Activated CD8-positive, alpha-beta memory T cell treated with anti-CD3 and anti-CD28 coated beads, Interleukin-2, amount 50 U/mL, for 1 hour (primary cell): ENCODE data around the gene SENP3.

Experiments
- DNase-seq: peaks from one replicate; pipeline ENCODE4 v3.0.0-alpha.2; 2020; ENCODE audit errors: extremely low read depth

The SENP3 gene

DNA sequence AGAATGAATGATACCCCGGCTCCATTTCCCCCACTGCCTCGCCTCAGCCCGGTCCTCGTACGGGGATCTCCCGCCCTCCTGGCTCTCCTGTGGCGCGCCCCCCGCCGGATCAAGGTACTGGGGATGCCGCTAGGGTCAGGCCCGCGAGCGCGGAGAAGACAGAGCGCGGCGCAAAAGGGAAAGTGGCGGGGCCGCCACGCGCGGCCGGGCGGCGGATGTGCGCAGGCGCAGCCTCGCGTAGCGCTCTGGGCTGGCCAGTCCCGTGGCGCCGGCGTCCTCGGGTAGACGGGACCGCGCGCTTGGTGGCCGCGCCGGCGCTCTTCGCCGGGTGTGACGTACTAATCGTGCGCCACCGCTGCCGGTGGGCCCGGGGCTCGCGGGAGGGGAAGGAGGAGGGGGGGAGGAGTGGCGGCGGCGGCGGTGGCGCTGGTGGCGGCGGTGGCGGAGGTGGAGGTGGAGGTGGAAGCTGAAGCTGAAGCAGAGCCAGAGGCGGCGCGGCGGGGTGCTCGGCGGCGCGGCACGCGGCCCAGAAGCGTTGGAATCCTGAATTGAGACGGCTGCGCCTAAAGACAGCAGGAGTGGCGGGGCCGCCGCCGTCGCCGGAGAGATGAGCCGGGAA lies at the start of gene SENP3:
TSS of gene SENP3 (plus strand) at position 331 of the 619 bp plus-strand sequence. CDS start 1,158 bp downstream, outside the sequence.
- peak; percentile 58 for DNase-seq

DNA sequence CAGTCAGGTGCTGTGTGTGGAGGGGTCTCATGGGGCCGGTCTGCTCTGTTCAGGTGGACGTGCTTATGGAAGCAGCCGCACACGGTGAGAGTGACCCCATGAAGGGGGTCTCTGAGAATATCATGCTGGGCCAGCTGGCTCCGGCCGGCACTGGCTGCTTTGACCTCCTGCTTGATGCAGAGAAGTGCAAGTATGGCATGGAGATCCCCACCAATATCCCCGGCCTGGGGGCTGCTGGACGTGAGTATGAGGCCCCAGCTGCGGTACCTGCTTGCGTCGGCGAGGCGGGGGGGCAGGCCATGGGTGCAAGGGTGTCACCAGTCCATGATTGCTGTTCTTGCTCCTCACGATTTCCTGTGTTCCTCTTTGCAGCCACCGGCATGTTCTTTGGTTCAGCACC lies 49.6 kb upstream of the SENP3 start:
- no peak for DNase-seq

DNA sequence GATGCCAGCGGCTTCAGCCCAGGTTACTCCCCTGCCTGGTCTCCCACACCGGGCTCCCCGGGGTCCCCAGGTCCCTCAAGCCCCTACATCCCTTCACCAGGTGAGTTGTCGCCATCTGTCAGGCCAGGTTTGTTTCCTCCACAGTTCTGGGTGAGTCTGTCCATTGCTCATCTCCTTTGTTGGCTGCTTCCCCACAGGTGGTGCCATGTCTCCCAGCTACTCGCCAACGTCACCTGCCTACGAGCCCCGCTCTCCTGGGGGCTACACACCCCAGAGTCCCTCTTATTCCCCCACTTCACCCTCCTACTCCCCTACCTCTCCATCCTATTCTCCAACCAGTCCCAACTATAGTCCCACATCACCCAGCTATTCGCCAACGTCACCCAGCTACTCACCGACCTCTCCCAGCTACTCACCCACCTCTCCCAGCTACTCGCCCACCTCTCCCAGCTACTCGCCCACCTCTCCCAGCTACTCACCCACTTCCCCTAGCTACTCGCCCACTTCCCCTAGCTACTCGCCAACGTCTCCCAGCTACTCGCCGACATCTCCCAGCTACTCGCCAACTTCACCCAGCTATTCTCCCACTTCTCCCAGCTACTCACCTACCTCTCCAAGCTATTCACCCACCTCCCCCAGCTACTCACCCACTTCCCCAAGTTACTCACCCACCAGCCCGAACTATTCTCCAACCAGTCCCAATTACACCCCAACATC lies 48.7 kb upstream of the SENP3 start:
- no peak for DNase-seq

DNA sequence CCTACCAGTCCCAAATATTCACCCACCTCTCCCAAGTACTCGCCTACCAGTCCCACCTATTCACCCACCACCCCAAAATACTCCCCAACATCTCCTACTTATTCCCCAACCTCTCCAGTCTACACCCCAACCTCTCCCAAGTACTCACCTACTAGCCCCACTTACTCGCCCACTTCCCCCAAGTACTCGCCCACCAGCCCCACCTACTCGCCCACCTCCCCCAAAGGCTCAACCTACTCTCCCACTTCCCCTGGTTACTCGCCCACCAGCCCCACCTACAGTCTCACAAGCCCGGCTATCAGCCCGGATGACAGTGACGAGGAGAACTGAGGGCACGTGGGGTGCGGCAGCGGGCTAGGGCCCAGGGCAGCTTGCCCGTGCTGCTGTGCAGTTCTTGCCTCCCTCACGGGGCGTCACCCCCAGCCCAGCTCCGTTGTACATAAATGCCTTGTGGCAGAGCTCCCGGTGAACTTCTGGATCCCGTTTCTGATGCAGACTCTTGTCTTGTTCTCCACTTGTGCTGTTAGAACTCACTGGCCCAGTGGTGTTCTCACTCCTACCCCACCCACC lies 47.8 kb upstream of the SENP3 start:
- DNase-seq = no peak

DNA sequence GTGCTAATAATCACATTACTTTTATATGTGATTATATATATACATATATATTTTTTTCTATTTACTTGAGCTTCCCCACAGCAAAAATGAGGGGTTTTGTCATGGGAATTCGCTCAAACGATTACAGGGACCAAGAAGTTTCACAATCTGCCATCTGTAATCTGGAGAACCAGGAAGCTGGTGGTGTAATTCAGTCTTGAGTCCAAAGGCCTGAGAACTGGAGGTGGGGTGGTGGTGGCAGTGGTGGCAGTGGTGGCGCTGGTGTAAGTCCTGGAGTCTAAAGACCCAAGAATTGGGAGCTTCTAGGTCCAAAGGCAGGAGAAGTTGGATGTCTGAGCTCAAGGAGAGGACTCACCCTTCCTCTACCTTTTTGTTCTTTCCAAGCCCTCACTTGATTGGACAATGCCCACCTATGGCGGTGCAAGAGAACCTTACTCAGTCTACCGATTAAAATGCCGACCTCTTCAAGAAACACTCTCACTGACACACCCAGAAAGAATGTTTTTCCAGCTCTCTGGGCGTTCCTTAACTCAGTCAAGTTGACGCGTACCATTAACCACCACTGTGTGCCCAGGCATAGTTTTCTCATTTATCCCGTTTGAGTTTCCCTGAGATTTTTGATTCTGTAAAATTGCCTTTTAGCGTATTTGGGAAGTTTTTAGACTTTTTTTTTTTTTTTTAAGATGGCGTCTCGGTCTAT lies 45.7 kb upstream of the SENP3 start:
- no peak for DNase-seq

DNA sequence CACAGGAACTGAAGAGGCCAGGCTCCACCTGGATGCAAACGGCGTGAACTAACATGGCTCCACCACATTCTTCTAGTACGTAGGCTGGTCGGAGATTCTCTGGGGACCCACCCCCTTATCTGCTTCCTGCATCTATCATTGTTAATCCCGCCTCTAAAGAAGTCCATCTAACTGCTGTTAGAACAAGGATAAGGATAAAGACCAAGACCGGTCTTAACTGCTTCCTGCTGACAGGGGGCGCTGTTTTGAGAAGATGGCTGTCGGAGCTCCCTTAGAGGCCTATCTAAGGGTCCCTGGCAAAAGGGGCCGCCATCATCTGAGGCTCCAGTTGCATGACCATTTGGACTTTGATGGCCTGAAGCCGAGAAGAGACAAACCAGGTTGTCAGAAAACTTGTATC lies 38.7 kb upstream of the SENP3 start:
- DNase-seq = no peak

DNA sequence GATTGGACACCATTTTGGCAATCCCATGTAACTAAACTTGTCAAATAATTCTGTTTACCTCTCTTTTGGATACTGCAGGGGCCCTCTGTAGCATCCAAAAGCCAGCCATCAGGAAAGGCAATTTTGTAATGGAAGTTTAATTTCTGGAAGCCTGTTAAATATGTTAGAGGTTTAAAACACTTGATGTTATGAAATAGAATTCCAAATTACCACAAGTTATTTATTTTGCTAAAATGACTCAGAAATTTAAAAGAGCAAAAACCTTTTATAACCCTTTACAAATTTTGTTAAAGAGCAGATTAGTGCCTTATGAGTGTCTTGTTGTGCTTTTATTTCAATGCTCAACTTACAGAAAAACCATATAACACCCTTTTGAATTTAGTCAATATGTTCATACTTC lies 32.9 kb upstream of the SENP3 start:
- no peak for DNase-seq

DNA sequence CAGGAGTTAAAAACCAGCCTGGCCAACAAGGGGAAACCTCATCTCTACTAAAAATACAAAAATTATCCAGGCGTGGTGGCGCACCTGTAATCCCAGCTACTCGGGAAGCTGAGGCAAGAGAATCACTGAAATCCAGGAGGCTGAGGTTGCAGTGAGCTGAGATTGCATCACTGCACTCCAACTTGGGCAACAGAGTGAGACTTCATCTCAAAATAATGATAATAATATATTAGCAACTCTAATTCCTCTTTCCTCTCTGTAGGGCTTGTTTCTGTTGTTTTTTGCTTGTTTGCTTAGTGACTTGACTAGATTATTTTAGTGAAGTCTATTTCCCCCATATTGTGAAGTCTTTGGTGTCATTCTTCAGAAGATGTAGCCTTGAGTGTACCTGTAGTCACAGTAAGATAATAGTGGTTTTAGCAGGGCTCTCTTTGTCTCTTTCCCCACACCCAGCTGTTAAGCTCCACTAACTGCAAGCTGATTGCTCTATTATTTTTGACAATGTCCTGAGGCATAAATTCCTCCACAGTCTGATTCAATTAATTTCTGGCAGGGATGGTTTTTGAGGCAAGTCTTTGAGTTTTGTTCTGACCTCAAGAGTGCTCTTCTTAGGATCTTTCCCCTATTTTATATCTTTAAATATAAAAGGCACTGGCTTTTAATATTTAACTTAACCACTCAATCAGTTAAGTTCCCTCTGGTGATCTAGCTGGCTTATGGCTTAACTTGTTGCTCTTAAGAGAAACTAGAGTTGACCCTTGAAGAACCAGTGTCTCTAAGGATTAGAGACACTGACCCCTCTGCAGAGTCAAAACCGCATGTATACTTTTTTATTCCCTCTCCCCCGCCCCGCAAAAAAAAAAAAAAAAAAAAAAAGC lies 31.5 kb upstream of the SENP3 start:
- DNase-seq = no peak

DNA sequence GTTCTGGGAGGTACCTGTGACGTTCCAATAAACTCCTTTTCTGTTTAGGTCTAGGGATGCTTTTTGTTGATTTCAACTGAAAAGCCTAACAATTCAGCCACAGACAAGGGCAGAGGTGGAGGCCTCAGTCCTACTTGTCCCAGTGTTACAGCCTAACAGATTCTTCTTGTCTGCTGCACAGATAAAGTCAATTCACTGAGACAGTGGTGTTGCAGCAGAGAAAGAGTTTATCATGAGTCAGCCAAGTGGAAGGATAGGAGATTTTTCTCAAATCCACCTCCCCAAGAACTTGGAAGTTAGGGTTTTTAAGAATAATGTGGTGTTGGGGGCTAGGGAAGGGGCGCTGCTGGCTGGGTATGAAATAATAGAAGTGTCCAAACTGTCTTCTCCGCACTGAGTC lies 23.7 kb upstream of the SENP3 start:
- DNase-seq = no peak

DNA sequence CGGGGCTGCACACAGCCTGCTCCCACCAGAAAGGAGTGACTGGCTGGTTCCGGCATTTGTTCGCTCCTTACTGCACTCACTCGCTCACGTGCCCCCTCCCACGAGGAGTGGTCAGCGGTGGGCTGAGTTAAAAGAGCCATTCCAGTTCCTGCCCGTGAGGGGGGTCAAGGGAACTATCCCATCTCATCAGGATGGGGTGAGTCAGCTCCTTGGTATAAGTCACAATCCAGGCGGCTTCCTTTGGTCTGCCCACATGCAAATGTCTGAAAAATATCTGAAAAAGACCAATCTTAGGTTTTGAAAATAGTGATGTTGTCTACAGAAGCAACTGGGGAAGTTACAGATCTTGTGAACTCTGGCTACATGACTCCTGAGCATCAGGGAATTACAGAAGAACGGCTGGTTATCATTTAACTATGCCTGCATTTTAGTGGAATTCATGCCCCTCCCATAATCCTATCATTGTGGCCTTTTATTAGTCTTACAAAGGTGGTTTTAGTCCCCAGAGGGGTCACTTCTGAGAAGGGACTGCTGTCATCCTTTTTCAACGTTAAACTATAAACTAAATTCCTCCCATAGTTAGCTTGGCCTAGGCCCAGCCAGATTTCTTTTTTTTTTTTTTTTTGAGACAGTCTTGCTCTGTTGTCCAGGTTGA lies 22.7 kb upstream of the SENP3 start:
- DNase-seq = no peak

DNA sequence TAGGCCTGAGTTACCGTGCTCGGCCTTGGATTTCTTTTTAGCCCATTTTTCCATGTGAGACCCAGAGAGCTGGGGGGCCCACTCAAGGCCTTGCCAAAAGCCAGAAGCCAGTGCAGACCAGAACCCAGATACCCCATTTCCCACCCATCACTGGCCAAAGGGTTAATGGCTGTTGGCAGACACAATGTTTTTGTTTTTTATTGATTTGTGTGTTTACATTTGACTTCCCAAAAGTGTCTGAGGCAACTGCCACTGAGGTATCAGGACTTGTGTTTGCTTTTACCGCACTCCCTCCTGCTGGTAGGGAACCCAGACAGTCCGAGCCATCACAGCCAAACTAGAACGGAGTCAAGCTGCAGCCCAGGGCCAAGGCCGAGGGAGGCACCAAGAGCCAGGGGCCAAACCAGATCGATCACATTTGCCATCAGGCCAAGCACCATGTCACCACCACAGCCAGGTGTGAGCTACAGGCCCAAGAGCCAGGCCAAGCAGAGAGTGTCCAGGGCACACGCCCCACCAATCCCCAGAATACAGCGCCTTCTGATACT lies 20.6 kb upstream of the SENP3 start:
- no peak for DNase-seq

DNA sequence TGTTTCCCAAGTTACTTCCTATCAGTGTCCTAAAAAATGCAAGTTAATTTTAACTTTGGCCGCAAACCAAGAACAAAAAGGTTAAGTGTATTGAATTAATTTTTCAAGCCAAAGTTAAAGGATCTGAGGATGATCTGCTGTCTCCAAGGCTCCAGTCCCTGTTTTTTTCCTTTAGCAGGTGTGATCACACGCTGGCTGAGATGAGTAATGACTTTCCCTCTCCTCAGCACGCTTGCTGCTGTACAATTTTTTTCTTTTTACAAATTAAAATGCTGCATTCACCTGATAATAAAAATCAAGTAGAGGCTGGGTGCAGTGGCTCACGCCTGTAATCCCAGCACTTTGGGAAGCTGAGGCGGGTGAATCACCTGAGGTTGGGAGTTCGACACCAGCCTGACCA lies 16.8 kb upstream of the SENP3 start:
- no peak for DNase-seq

DNA sequence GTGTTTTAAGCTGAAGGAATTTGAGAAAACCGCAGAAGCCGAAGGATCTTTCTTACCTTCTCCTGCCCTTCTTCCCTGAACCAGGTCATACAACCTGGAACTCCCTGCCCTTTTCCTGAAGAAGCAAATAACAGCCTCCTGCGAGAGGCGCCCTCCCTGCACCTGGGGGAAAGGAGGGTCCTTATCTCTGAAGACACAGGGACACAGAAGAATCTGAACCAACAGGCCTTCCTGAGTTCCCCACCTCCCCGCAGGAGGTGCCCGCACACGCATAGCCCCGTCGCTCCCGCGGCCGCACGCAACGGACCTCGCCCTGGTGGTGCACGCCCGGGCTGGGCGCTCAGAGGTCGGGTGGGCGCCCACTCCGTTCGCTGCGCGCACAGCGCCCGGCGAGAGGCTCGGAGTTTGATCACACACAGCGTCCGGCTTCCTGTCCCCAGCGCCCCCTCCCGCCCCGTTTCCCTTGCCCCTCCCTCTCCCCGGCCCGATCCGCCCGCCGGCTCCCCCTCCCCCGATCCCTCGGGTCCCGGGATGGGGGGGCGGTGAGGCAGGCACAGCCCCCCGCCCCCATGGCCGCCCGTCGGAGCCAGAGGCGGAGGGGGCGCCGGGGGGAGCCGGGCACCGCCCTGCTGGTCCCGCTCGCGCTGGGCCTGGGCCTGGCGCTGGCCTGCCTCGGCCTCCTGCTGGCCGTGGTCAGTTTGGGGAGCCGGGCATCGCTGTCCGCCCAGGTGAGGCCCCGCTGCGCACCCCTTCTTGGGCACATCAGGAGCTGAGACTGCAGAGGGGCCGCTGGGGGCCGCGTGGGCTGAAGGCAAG lies 12.9 kb upstream of the SENP3 start, which contains the start of gene TNFSF12:
TSS of gene TNFSF12 (plus strand) at position 474 of the 816 bp plus-strand sequence. CDS start at position 570, 96 bp downstream.
- no peak for DNase-seq

DNA sequence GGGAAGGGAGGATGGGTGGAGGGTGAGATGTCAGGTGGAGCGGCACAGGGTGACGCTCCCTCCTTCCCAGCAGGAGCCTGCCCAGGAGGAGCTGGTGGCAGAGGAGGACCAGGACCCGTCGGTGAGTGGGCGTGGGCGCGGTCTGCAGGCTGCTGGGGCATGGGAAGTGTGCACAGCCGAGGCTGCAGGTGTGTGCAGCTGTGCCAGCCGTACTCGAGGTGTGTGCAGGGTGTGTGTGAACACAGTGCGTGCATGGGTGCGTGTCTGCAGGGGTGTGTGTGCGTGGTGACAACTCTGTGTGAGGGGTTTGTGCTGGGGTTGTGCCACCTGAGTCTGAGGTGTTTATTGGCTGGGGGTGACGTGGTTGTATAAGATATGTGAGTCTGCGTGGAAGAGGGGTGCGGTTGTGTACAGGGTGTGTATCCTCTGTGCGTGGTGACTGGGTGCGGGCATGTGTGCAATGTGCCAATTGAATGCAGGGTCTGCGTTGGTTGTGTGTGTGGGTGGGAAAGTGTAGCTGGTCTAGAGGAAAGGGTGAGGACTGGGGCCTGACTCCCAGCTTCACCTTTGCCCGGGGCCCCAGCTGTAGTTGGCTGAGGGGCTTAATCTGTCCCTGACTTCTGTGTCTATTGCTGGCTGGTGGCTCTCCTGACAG lies 12.2 kb upstream of the SENP3 start:
- DNase-seq = no peak

DNA sequence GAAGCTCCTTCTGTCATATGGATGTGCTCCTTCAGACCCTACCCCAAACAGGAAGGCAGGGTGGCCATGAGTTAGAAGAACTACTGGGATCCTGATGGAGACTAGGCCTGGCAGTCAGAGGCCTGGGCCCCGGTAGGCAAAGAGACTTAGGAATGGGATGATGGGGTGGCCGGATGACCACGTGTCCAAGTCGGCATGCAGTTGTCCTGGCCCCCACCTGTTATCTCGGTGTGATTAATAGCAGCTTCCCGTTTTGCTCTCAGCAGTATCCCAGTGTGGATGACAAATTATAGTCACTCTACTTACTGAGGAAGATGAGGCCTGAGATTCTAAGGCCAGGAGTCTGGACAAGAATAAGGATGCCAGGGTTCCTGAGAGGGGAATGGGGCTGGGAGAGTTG lies 11.4 kb upstream of the SENP3 start:
- no peak for DNase-seq

DNA sequence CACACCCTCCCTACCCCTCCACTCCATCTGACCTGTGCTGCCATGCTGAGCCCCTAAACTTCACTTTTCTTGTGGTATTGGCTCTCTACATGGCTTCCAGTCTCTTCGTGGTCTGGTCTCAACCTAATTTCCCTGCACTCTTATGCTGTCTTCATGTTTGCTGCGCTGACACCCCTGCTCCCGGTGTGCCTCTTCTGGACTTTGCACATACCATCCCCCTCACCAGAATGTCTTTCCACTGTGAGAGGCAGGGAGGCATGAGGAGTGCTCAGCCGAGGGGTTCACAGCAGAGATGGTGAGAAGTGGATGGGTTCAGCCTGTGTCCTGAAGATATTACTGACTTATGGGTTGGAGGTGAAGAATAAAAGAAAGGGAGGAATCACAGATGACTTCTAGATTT lies 10.3 kb upstream of the SENP3 start:
- no peak for DNase-seq

DNA sequence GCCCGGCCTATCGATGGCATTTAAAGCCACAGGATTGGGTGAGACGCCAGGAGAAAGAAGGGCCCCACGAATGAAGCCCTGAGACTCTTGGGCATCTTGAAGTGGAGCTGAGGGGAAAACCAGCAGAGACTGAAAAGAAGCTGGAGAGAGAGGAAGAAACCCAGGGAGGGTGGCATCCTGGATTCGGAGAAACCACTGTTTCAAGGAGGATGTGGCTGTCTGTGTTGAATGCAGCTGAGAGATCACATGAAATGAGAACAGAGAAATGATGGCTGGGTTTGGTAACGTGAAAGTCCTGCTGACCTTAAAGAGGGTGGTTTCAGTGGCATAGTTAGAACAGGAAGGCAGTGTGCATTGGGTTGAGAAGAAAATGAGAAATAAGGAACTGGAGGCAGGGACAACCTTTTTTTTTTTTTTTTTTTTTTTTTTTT lies 9.1 kb upstream of the SENP3 start:
- no peak for DNase-seq

DNA sequence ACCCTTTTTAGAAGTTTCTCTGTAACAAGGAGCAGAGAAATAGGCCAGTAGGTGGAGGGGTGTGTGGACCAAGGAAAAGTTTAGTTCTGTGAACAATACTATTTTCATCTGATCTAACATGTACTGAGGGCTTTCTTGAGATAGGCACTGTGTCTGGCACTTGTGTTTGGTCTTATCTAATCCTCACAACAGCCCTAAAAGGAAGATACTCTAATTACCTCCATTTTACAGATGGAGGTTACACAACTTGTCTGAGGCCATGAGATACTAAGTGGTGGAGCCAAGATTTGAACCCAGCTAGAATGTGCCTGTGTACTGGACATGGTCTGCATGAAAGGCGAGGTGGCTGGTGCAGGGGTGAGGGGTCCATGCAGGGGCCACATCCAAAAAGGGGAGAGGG lies 8.4 kb upstream of the SENP3 start:
- no peak for DNase-seq

DNA sequence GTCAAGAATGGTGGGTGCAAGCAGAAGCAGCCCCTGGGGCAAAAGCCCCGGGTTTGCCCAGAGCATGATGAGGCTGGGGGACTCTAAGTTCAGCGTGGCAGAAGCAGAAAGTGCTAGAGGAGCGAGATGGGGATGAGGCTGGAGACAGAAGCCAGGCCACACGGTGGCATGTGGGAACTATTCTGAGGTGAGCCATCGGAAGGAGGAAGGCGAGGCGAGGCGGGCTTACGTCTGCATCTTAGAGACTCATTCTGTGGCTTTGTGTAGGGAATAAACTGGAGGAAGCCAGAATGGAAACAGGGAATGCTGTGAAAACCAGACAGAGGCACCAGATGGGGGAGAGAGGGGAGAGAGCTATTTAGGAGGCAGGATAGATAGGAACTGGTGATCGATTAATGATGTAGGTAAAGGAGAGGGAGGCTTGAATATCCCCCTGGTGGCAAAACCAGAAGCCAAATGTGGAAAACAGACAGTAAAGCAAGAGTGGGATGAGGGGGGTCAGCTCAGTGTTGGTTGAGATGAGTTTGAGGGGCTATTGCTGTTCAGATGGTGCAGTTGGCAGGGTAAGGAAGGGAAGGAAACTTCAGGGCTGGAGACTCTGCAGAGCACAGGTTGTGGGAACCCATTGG lies 6.3 kb upstream of the SENP3 start:
- no peak for DNase-seq
